HG02610 (cell line): ENCODE data around the gene USP12.

ENCODE experiments used
- ATAC-seq: cut with Tn5 transposase; IDR thresholded peaks from one replicate; pipeline ENCODE4 v1.9.1; 2021; ENCODE audit warnings: mild to moderate bottlenecking, moderate library complexity; ENCODE audit not compliant: unreplicated experiment

Gene USP12

DNA sequence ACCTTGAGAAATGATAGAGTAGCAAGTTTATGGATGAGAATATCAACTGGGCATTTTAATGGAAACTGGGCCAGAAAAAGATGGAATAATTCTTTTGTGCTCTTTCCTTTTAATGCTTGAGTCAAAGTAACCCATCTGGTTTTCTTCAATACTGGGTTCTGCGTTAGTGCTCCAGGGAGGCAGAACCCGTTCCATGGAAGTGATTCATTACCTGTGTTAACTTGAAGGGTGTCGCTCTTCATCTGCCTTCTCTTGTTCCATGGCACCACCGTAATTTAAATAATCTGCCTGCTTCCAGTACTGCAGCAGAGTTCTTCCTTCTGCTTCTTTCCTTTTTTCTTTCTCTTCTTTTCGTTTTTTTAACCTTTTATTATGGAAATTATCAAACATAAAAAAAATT lies 14.7 kb upstream of the USP12 start:
- no peak for ATAC-seq

DNA sequence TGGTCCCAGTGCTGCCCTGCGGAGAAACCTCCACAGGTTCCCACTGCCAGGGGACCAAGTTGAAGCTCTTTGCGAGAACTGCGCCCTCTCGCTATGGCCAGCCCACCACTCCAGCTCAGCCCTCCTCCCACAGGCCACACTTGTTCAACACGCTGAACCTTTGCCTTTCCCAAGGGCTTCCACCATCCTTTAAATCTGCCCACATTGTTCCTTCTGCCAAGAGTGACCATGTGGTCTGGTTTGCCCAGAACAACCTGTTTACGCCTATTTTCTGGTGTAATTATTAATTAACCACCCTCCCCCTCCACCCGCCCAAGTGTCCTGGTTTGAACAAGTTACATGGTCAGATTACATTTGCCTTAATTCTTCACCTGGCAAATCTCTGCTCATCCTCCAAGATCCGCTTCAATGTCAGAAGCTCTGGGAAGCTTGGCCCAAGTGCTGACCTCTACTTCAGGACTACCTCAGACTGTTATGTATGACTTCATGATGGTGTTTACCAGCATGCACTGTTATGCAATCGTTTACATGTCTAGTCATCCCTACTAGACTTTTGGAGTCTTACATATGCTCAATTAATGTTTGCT lies 12.0 kb upstream of the USP12 start:
- no peak for ATAC-seq

DNA sequence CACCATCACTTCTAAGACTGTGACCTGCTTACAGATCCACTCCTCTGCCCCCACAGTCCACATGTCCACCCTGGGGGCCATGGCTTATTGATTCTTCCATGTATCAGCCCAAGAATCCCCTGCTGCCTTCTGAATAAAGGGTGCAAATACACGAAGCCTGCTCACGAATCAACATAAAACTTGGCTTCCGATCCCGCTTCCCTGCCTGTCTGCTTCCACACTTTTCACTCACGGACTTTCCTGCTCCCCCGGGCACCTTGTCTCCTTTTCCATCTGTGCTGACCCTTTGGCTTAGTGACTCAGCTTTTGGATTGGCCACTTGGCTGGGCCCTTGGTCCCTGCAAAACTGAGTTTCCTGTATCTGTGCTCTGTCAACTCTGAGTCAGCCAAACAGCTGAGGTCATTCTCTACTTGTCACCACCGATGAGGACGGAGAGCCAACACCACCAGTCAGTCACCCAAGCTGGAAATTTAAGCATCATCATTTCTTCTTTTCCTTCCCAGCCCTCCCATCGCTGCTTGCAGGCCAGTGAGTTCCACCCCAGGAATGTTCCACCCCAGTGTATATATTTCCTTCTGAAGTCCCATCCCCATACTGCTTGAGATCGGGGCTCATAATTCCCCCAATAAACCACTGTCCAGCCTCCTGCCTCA lies 11.4 kb upstream of the USP12 start:
- ATAC-seq, result no peak

DNA sequence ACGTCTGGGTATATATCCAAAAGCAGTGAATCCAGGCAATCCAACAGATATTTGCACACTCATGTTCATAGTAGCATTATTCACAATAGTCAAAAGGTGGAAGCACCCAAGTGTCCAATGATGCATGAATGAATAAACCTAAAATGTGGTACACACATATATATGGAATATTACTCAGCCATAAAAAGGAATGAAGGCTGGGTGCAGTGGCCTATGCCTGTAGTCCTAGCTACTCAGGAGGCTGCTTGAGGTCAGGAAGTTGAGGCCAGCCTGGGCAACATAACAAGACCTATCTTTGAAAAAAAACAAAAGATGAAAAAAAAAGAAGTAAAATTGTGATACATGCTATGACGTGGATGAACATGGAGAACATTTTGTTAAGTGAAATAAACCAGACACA lies 10.4 kb upstream of the USP12 start:
- ATAC-seq, result no peak

DNA sequence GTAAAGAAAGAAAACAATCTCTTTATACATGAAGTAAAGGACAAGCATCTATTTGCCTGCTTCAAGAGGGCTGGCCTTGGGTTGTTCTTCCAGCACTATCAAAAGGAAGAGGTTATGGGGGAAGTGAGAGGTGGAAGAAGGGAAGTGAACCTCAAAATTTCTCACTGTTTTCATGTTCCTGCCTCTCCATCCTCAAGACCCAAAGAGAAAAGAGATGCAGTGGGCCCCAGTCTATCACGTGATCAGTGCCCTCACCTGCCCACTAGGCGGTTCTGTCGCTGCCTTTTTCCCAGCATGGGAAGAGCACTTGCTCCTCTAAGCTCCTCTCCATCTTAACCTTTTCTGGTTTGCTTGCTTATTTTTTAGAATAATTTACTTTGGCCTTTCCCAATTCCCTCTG lies 6.2 kb upstream of the USP12 start:
- ATAC-seq, result no peak

DNA sequence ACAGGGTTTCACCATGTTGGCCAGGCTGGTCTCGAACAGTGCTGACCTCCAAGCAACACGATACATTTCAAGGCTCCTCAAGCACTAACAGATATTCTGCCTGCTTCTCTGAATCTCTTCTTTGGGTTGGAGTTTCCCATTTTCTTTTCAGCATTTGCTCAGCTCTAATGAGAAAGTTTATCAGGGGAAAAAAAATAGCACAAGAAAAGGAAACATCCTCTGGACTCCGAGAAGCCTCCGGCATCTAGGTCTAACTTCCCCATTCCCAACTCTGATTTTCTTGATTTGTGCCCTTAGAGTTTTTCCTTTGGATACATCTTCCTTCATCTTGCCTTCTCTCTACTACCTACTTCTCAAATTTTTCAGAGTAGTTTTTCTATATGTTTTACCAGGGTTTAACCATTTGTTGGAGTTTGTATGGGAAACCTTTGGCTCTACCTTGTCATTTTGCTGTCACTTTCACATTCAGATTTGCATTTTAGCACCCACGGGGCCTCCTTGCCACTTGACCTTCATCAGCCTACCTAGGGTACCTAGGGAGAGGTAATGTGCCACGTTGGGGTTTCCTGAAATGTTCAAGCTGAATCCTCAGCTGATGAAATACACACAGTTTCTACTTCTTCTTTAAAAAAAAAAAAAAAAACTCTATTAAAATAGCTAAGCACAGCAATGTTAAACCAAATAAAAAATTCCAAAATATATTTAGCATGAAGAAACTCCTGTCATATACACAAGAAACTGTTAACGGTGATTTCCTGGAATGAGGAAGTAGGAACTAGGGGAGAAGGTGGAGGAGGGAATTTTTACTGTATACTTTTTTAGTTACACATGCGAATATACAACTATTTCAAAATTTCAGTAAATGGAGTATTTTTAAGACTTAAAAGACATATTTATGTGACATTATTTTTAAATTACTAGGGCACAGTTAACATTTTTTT lies 5.1 kb upstream of the USP12 start:
- ATAC-seq, result no peak

DNA sequence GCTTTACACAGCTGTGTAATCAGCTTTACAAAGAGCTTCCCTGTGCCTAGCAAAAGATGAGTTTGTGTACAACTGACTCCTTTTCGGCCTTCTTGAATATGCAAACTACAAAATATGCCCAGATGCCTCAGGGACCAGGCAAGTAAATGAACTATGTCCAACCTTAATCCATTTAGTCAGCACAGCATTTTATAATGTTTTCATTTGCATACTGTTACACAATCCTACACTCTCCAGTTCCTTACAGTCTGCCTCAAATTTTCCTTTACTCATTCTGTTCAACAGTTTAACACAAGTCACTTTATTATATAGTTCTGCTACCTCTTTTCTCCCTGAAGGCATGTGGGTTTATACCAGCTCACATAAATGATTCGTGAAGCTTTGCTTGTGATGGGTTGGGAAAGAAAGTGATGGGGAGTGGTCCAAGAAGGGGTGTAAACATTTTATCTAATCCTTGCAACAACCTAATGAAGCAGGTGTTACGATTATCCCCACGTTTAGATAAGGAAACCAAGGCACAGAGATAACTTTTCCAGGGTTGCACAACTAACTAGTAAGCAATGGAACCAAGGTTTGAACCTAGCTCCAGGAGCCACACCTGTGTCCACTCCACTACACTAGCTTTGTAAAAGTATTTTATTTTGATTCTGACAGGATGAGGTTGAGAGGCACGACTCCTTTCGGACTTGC lies 3.3 kb upstream of the USP12 start:
- no peak for ATAC-seq

DNA sequence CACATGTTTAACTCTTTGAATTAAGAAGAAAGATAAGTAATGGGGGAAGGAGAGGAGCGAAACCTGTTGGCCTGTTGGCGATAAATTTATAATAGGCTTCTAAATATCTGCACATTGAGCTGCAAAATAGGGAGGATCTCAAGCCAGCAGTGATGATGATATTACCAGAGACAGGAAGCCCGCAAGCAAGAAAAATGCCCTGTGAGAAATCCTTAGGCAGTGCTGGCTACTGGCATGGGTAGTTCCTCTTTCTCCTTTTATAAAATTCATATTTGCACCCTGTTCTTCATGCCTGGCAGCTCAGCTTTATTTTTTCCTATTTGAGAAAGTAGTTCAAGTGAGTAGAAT lies 858 bp upstream of the USP12 start:
- no peak for ATAC-seq

DNA sequence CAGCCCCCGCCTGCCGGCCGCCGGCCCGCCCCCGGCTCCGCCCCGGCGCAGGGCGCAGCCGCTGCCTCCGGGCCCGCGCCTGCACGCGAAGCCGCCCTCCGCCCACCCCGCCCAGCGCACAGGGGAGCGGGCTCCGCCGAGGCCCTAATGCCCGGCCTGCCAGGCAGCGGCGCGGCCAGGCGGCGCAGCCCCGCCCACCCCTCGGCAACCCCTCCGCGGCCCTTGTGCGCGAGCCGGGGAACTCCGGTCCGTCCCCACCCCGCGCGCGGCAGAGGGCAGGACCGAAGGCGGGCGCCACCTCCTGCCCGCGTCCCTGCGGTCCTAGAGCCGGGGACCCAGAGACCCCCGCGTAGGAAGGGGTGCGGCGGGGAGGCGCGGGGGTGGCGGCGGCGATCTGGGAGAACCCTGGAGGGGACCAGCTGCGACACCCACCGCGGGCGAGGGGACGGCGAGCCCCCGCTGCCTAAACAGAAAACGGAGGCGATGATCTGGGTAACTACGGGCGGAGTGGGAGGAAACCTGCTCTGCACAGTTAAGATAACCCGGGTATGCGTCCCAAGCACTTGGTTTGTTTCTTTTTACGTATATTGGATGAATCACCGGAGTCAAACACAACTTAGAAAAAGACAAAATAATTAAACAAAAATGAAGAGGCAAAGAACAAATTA lies 350 bp upstream of the USP12 start:
- ATAC-seq, result peak; percentile 80

DNA sequence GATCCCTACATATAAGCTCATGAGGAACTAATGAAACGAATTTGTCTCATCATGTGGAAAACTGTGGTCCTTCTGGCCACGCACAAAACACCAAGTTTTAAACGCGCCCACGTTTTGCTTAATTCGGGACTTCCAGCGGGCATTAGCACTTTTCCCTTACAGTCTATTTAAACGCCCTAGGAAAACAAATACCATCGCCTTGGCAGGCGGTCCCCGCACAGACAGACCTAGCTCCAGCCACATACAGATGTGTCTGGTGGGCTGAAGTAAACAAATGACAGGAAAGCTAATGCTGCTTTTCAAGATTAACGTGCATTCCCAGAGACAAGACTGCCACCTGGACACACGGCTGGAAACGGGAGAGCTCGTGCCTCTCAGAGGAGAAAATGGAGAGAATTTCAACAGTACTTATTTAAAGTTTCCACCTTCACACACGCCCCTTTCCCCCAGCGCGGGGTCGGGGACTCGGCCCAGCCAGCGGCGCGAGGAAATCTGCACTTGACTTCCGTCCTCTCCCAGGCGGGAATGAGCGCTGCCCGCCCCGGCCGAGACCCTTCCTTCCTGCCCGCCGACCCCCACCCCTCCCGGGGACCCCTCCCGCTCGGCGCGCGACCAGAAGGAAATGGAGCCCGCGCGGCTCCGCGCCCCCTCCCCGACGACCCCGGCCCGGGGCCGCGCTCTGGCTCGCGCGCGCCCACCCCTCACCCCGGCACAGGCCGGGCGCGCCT lies 931 bp downstream of the USP12 start:
- peak; percentile 7 for ATAC-seq

DNA sequence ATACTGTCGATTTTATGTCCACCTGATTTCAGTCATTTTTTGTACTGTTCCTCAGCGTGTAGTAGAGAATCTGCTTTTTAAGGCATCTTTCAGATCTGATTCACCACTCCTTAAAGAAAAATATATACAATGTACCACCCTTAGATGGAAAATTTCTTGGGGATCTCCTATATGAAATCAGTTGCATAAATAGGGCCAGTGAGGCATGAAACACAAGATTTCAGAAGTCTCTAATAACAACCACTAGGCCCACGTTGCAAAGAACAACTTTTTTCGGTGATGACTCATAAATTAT lies 1.4 kb downstream of the USP12 start:
- peak; percentile 24 for ATAC-seq

DNA sequence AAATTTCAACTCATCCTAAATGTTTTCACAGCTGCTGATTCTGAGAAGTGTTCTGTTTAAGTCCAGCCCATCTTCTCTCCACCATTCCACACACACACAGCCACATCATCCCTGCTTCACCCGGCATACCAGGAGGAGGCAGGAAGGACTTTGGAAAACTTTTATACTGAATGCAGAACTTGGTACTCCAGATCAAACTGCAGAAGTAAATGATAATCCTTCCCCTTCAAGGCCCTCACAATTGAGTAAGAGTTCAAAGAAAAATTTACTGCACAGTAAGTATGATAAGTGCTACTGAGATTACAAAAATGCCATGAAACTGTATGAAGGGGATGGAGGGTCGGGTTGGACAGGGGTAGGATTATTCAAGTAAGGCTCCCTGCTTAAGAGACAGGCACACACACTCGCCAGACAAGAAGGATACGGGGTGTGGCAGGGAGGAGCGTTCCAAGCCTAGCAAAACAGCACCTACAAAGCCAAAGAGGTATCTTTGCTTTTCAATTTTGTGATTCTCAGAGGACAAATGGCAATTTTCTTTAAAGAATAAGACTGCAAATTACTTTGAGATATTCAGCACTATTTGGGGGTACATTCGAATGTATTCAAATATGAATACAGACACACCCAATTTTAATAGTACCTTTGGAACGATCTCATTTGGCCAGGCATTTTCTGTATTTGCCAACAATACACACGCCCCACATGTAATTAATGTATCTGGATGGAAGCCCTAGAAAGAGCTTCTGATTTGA lies 2.5 kb downstream of the USP12 start:
- ATAC-seq, result no peak

DNA sequence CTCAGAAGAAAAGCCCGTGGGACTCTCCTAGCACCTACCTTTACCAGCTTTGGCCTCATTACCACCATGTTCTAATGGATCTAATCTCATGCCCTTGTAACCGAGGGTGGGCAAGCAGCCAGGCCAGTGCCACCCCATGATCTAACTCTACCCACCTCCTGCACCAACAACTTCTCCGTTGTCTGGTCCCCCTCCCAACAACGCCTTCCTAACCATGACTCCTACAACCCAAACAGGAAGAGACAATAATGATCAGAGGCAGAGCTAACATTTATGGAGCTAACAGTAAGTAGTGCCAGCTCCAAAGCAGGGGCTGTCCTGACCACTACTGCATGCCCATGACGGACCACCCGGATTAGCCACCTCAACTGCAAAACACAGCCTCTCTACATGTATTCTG lies 3.5 kb downstream of the USP12 start:
- ATAC-seq, result no peak

DNA sequence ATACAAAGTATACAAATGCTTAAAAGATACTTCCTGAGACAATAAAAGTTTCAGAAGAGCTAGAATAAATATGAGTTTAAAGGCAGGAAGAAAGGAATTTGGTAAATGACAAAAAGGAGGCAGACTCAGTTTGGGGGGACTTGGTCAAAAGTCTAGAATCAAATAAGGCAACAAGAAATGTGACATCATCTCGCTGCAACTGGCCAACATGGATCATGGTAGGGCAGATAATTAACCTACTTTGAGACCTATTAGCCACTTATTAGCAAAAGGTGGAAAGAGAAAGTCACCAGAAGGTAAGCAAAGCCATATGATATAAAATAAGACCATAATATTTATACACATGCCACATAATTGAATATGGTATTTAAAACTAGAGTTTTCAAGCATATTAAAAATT lies 5.3 kb downstream of the USP12 start:
- ATAC-seq, result no peak

DNA sequence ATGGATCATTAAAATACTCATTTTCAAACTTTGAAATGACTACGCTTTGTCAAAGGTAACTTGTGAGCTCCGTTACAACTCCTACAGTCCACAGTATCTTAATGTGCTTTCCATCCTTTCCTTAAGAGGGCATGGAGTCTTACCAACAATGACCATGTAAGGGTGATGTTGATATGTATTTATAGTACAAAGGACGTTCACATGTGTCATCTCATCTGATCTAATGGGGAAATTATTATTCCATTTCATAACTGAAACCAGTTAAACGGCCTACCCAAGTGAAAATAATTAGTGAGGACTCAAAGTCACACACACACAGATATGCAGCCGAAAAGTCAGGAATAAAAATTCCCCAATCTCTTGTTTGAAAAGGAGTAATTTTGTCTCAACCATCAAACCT lies 9.6 kb downstream of the USP12 start:
- peak; percentile 45 for ATAC-seq

DNA sequence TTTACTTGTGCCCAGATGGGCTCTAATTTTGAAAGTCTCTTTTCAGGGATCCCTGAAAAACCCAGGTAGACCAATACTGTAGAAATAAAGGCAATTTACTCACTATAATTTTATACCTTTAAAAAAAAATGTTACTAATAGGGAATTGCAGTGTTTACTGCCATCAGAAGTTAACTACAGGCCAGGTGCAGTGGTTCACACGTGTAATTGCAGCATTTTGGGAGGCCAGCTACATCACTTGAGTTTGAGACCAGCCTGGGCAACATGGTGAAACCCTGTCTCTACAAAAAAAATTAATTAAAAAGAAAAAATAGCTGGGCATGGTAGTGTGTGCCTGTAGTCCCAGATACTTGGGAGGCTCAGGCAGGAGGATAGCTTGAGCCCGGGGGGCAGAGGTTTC lies 10.2 kb downstream of the USP12 start:
- no peak for ATAC-seq

DNA sequence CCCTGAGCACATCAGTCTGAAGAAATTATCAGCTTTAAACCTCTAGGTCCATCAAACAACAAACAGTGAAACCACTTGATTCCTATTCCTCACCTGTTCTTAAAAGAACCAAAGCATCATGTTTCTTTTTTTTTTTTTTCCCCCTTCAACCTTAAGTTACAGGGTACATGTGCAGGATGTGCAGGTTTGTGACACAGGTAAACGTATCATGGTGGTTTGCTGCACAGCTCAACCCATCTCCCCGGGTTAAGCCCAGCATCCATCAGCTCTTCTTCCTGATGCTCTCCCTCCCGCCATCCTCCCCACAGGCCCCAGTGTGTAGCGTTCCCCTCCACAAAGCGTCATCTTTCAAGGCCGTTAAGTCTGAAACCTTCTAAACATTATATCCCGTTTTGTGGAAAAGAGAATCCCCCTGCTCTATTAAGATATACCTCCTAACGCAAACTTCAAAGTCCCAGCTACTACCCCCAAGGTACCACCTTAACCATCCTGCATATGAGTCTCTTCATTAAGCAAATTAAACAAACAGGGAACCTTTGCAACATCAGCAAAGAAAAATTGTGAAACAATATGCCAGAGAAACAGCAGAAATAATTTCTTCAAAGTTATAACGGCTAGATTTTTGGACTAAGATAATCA lies 10.8 kb downstream of the USP12 start:
- ATAC-seq, result no peak

DNA sequence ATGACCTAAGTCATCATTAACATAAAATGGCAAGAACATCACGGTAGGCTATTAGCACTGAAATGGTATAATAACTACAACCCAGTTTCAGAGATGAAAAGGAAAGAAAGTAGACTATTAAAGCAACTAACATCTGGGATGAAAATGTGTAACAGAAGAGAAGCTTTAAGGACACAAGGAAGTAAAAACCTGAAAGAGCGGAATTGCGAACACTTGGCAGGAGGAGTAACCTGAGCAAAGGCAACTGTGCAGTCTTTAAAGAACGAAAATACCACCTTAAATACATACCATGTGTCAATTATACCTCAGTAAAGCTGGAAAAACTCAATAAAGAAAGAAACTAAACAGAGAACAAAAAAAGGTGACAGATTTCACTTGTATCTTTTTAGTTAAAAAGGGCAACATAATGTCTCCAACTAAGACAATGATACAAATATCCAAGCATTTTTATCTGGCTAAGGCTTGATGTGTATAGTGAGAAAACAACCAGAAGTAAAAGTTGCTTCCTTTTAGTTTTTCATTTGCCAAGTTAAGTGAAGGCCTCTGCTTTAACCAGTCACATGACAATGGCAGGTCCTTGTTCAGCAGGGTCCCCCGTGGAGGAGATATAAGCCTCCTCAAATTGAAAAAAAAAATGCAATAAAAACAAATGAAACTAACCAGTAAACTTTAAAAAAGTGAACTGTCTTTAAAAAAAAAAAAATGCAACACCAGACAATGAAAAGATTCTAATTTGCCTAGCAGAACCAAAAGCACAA lies 11.6 kb downstream of the USP12 start:
- no peak for ATAC-seq

DNA sequence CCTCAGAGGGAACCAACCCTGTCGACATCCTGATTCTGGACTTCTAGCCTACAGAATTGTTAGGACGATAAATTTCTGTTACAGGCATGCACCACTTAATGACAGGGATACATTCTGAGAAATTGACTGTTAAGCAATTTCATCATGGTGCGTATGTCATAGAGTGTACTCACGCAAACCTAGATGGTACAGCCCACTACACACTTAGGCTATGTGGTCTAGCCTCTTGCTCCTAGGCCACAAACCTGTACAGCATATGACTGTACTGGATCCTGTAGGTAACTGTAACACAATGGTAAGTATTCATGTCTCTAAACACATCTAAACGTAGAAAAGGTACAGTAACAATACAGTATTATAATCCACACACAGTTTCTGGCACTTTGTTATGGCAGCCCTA lies 13.3 kb downstream of the USP12 start:
- ATAC-seq, result no peak
